Measurements from ENCODE around the gene ATP10B.

ATP10B gene

GRCh38 chr5:160685219-160685618 is 166.8 kb downstream of the ATP10B start:
- DNase-seq (ENCODE audit: low read depth), result no peak

DNA sequence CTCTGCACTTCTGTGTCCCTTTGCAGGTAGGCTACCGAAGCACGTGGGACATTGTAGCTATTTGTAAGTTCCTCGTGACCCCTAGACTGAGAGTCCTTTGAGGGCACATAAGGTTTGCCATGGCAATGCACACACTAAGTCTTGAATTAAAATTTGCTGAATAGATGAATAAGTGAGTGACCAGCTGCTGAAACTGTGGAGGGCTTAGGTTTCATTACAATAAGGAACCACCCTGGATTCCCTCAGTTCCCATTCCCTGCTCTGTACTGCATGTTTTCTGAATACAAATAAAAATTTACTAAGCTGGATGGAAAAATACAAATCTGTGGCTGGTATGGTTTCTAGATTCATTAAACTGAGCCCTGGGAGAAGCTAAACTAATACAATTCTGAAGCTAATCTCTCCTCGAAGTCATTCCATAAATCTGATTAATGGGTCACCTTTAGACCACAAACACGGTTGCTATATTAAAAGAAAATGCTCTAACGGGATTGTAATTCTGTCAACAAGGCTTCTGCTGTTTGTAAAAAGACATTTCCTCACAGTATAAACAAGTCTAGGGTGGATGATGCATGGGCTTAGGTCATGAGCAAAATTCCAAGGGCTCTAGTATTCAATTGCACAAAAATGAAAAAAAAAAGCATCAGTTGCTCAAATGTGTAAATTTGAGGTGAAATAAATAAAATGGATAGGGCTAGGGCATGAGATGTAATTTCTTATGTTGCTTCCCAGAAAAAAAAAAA is 172.3 kb downstream of the ATP10B start:
- no peak for DNase-seq (ENCODE audit: low read depth)

DNA sequence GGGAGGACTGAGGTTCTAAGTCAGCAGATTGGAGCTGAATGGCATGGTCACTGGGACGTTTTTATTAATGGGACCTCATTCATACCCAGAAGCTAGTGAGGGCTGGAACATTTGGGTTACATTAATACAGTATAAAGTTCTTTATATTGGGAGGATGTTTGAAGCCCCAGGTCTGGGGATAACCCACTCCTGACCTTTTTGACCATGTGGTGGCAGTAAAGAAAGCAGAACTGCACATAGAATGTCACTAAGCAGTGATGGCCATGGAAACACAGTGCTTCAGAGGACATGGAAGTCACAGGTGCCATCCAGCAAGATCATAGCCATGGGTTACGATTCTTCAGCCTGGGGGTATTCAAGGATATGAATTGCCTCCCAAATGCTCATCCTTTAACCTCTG is 176.0 kb downstream of the ATP10B start:
- no peak for DNase-seq (ENCODE audit: low read depth)

DNA sequence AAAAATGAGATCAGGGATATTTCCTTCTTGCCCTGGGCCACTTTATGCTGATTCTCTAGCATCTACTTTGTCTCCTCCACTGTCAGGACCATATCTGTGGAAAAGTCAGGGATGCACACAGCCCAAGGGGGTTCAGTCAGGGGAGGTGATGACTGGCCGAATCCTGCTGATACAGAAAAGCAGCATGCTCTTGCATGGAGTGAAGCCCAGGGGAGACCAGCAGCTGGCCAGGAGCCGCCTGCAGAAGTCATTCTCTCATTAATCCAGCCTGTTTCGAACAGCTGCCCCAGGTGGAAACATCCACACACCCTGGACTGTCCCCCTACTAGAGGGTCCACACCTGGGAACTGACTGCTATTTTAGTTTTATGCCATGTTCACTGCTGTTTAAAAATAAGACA is 177.1 kb downstream of the ATP10B start:
- no peak for DNase-seq (ENCODE audit: low read depth)

DNA sequence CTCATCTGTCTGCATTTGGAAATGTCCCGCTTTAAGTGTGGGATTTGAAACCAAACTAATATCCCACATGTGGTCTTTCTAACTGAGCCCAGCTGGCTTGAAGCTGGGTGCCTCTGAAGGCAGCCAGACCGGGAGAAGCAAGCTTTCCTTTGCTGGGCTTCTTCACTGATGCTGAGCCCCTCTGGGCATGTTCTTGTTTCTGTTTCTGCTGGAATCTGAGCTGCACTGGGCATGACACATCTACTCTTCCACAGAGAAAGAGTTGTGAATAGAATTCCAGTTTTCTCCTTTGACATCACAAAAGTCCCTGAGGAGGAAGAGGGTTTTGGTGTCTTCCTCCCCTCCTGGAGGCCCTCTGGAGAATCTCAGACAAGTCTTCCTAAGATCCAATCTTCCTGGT is 179.5 kb downstream of the ATP10B start:
- no peak for DNase-seq (ENCODE audit: low read depth)

DNA sequence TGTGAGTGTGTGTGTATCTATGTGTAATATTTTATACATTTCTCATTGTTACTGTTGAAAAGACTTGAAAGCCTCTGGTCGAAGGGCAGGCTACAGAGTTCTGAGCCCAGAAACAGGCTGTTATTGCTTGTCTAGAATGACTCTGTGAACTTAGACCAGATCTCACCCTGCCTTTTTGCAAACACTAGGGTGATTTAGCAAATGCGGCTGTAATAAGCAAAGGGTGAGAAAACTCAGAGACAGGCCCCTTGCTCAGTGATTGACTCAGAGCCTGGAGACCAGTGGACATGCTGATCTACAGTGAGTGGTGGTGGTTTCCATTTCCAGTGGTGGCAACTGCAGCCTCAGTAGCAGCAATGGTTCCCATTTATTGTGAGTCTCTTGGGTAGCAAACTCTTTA is 183.7 kb downstream of the ATP10B start:
- no peak for DNase-seq (ENCODE audit: low read depth)

DNA sequence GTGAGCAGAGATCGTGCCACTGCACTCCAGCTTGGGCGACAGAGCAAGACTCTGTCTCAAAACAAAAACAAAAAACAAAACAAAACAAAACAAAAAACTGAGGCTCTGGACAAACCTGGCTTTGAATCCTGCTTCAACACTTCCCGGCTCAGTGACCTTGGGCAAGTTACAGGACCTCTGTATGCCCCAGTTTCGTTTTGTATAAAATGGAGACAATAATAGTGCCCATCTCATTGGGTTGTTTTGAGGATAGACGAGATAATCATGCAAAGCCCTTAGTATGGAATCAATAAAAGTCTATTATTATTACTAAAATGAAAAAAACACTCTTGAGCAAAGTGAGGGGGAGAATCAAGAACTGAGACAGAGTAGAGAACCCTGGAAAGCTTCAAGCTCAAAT is 184.9 kb downstream of the ATP10B start:
- no peak for DNase-seq (ENCODE audit: low read depth)

GRCh38 chr5:160665460-160665859 is 186.6 kb downstream of the ATP10B start:
- no peak for DNase-seq (ENCODE audit: low read depth)

DNA sequence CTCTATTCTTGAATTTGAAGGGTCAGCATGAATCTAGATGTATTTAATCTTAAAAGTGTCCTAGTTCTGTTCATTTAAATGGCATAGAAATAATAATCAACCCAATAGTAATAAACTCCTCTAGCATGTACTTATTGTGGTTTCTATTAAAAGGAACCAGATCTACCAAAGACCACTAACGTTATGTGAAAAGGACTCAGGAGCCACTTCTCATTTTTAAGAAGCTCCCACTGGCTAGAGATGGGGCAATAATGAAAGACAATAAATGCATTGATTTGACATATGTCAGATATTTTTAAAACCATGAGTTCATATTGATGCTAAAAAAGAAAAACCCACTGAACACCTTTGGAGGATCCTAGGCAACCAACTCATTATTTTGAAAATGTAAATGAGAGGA is 191.9 kb downstream of the ATP10B start:
- no peak for DNase-seq (ENCODE audit: low read depth)

- DNase-seq (ENCODE audit: low read depth), result no peak
Measured at GRCh38 chr5:160657622-160658458, 194.2 kb downstream of the ATP10B start.

DNA sequence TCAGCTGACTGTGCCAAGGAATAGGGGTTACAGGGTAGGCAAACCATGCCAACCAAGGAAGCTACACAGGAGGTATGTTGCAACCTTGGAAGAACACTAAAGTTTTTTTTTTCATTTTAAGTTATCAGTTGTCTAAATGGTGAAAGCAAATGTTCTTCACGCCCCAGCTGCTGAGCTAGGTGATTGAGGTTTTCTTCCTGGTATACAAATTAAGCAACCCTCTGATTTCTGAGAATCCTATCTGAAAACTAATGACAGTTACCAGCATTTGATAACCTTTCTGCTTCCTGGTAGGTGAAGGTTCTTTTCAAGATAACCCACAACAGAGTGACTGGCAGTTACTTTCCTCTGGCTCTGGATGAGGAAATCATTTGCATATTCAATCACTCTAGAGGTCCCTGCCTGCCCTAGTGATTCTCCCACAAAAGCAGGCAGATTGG is 194.9 kb downstream of the ATP10B start:
- DNase-seq (ENCODE audit: low read depth), result no peak

DNA sequence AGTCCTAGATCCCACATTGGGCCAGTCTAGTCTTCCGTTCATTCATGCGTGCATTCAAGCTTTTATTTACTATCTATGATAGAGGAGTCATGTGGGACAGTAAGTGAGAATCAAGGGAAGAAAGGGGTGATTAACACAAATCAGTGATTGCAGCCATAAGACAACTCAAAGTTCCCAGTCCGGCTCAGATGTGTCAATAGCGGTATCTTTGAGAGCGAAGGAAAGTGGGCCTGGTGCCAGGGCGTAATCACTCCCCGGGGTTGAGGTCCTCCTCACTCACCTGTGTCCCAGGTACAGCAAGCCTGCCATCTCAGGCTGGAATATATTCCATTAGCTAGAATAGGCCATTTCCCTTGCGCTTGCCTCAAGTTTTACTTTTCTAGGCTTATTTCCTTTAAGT is 196.3 kb downstream of the ATP10B start:
- no peak for DNase-seq (ENCODE audit: low read depth)

- DNase-seq (ENCODE audit: low read depth), result no peak
Measured at GRCh38 chr5:160651692-160652645, 200.0 kb downstream of the ATP10B start.

DNA sequence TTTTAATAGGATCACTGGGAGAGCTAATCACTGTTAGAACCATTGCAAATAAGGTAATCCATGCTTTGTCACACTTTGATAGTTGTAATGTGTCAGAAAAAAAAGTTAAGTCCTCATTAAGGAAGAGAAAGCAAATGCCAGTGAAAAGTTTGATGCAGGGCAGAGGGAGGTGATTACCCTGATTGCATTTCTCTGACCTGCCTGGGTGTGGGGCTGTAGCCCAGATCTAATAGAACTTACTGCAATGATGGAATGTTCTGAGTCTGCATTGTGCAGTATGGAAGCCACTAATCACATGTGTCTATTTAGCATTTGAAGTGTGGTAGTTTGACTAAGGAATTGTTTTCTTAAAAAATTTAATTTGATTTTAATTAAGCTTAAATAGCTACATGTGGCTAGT is 202.7 kb downstream of the ATP10B start:
- DNase-seq (ENCODE audit: low read depth), result no peak

DNA sequence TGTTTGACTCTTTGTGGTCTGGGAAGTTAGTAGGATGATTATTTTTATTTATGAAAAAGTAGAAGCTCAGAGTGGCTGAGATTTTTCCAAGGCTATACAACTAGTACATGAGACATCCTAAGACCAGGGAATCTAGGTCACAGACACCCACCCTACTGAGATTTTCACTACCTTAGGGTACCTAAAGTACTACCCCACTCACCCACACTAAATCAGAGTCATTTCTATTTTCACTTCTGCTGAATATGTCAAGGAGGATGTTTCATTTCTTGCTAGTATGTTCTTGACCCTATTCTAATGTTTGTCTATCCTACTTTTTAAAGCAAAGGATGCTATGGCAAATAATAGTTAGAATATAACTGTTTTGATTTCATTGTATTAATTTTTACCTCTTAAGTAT is 206.0 kb downstream of the ATP10B start:
- DNase-seq (ENCODE audit: low read depth), result no peak

- DNase-seq (ENCODE audit: low read depth), result no peak
Measured at GRCh38 chr5:160643616-160644240, 208.3 kb downstream of the ATP10B start.

DNA sequence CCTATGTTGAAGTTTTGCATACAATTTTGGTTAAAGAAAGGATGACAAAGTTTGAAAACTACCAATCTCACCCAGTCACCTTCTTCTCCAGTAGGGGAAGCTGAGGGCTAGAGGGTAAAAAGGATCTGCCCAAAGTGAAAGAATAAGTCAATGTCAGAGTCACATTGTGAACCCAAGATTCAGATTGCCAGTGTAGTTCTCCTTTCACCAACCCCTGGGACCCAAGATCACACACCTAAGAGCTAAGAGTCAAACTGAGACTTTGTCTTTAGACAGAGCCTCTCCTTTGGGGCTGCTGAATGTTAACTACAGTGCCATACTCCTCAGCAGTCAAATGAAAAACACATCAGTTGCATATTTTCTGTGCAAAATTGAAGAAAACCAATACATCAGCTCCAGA is 210.6 kb downstream of the ATP10B start:
- DNase-seq (ENCODE audit: low read depth), result no peak

GRCh38 chr5:160640406-160640805 is 211.6 kb downstream of the ATP10B start:
- DNase-seq (ENCODE audit: low read depth), result no peak

DNA sequence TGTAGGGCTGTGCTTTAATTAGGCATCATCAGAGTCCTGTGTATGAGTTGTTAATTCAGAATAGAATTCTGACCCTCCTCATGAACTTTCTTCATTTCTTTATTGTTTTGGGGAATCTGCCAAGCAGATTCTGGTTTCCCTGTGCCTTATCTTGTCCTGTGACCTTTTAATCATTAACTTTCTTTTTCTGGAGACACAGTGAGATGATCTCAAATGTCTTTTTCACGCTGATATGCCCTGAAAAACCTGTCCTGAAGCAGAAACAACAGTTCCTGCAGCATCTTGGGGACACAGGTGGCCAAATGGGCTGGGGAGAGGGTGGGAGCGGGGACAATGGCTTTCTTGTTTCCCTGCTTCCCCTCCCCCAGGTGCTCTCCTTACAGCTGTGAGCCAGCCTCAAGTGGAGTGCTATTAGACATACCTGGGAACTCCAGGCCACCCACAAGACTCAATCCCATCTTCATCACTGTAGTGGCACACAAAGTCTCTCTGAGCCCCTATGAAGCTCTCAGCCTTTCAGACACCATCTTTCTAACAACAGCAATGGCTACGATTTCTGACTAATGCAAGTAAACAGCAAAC is 213.8 kb downstream of the ATP10B start:
- no peak for DNase-seq (ENCODE audit: low read depth)

DNA sequence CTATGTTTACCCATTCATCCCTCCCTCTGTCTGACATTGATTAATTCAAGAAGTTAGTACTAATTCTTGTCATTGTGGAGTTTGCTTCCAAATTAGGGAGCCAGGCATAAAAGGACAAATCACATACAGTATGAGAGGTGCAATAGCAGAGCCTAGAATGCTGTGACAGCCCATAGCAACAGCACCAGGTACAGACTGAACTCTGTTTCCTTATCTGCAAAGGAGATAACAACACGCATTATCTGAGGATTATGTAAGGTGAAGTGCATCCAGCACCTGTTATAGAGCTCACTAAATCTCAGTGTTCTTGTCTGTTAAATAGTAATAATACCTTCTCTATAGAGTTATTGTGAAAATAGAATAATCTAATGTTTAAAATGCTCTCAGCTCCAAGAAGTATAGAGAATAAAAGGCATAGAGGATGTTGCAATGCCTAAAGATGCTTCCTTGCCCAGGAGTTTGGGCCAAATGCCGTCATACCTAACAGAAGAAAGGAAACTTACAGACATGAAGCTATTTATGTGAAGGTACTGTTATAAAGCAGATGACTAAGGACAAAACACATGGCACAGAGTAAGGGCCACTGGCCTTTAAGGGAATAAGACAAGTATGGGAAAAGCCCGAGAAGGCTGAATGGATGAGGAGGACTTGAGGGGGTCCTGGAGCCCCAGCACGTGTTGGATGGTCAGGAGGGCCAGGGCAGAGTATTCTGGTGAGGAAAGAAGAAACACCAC is 214.5 kb downstream of the ATP10B start:
- DNase-seq (ENCODE audit: low read depth), result no peak

GRCh38 chr5:160635663-160636062 is 216.3 kb downstream of the ATP10B start:
- DNase-seq (ENCODE audit: low read depth), result no peak
